NCI-H446 (cell line): Measurements from ENCODE around the gene GALC.

Experiments
- DNase-seq, 2 experiments: peaks; one replicate each; lab custom pipeline; 2025; lab: John Stamatoyannopoulos, UW

GALC gene

GRCh38 chr14:88005978-88006851 lies 13.2 kb upstream of the GALC start:
- DNase-seq, result no peak

DNA sequence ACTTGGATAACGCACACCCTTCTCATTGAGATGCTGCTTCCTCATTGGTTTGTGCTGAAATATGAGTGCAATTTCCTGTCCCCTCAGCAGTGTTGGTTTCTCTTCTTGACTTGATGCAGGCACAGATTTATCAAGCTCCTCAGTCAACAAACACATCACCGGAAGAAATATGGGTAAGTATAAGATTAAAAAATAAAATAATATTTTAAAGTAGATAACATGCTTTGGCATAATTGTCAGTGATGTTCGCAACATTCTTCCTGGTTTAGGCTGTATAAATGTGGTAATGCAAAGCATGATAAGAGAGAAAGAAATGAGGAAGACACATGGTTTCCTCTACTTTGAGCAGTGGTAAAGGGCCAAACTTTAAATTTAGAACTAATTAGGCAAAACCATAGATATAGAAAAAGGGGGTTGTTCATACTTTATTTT lies 12.1 kb upstream of the GALC start, which contains the start of gene GPR65:
Gene GPR65 (plus strand): TSS at position 86 of the 432 bp plus-strand sequence. CDS start 5,713 bp downstream, outside the sequence.
- DNase-seq, result no peak

- DNase-seq, result no peak
These were observed 11.6 kb upstream of the GALC start for GRCh38 chr14:88004506-88005036.

GRCh38 chr14:88003425-88003824 lies 10.4 kb upstream of the GALC start:
- no peak for DNase-seq

- DNase-seq, result no peak
These were observed 9.6 kb upstream of the GALC start for GRCh38 chr14:88002421-88003075.

GRCh38 chr14:87999277-87999676 lies 6.3 kb upstream of the GALC start:
- no peak for DNase-seq

DNA sequence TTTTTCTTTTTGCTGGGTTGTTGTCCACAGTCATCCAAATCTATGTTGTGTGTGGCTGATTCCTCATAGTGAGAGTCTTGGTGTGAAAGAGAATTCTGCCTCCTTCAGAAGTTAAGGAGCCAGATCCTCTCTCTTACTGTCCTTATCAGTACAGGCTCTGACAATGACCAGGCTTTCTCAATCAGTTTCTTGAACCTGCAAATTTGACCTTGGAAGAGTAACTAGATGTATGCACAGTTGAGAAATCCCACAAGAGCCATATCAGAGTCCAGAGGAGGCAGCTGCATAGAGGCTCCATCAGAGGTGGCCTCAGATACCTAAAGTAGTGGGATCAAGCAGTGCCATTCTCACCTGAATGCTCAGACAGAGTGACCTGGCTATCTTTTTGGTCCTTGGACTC lies 5.5 kb upstream of the GALC start:
- DNase-seq, result no peak

- no peak for DNase-seq
These were observed 3.3 kb upstream of the GALC start for GRCh38 chr14:87996291-87996592.

- no peak for DNase-seq
These were observed 2.7 kb upstream of the GALC start for GRCh38 chr14:87995500-87996290.

DNA sequence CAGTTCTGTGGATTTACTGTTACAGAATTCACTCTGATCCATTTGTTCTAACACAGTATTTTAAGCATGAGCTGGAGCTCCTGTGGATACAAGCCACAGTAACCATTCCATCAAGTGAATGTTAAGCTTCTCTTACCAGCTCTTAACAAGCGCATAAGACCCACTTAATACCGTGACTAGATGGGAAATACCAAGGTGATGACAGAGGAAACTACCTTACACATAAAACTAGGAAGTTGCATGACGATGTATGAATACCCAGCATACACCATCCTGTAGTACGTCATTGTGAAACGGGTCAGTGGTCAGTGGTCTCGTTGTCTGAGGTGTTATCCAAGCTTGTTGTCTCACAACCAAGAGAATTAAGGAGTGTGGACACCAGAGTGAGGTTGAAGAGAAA lies 2.0 kb upstream of the GALC start:
- no peak for DNase-seq

DNA sequence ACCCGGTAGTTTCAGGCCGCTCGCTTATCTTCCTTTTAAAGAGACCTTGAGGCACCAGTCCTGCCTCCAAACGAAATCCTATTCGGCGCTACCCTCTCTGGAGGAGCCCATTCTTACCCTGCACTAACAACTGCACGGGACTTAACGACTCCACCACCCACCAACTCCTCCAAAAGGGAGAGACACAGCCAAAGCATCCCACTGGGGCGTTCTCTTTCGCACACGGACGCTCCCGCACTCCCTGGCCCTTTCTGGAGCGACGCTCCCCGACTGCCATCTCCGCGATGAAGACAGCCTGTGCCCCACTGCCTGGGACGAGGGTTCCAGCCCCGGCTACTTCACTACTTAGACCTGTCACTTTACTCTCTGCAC lies 650 bp downstream of the GALC start:
- no peak for DNase-seq

- no peak for DNase-seq
These were observed 2.3 kb downstream of the GALC start for GRCh38 chr14:87990682-87991081.

GRCh38 chr14:87989956-87990299 lies 3.1 kb downstream of the GALC start:
- no peak for DNase-seq

GRCh38 chr14:87989221-87989955 lies 3.6 kb downstream of the GALC start:
- DNase-seq, result no peak

DNA sequence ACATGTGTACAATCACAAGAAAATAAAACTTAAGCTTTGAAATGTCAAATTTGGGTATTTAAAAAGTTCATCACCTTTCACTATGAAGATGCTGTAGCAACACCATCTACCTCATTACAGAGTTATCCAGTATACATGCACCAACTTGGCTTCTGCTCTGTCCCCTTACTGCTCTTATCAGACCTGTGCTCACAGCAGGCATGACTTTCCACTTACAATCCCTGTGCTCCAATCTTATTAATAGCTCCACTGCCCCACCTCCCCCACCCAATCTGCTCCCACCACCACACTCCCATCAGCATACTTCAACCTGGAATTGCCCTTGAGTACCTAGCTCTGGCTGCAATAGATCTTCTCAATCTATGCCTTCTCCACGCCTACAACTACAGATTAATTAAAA lies 13.3 kb downstream of the GALC start:
- DNase-seq, result no peak

DNA sequence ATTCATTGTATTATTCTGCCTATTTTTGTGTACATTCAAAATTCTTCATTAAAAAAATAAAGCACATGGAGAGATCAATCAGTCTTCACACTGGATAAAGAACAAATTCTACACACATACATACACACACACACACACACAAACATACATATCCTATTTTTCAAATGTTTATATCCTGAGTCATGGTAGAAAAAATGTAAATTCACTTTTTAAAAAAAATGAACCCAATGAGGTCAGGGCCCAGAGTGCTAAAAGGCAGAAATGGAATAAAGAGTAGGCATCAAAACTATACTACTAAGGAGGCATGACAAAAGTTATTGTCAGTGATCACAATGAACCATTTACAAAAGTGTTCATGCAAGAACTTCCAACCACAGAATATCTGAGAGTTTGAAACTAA lies 17.3 kb downstream of the GALC start:
- no peak for DNase-seq

- no peak for DNase-seq
These were observed 22.0 kb downstream of the GALC start for GRCh38 chr14:87971010-87971409.

DNA sequence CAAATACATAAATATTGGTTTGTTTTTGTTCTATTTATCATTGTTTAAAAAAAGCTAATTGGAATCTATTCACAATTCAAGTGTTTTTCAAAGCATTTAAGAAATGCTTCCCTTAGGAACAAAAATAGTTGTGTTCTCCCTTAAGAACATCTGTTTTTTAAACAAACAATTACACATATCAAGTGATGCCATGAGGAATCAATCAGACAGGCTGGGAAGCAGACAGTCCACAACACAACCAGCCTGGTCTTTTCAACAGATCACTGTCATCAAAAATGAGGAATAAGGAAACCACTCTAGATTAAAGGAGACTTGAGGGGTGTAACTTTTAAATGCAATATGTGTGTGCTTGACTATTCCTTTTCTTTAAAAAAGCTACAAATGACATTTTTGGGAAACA lies 25.5 kb downstream of the GALC start:
- DNase-seq, result no peak

DNA sequence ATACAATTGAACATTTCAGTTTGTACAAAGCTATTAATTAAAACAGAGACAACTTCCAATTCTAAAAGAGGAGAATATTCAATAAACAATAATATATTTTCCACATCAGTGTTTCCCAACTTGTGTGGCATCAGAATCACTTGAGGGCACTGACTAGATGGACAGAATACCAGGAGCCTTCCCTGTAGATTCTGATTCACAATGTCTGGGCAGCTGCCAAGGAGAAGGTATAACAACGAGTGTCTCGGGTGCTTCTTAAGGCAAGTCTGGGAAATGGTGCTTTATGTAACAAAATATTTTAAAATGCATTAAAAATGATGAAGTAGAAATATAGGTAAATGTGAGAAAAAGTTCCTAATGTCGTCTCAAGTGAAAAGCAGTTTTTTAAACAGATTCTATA lies 26.2 kb downstream of the GALC start:
- DNase-seq, result no peak

DNA sequence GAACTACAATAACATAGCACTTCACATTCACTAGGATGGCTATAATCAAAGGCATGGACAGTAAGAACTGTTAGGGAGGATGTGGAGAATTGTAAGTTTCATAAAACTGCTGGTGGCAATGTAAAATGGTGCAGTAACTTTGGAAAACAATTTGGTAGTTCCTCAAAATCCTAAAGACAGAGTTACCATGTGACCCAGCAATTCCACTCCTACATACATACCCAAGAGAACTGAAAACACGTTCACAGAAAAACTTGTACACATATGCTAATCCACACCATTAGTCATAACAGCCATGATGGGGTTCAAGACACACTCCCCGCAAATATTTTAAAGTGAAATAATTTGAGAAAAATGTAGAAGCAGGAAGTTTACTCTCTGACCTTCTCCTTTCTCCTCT lies 31.7 kb downstream of the GALC start:
- no peak for DNase-seq

DNA sequence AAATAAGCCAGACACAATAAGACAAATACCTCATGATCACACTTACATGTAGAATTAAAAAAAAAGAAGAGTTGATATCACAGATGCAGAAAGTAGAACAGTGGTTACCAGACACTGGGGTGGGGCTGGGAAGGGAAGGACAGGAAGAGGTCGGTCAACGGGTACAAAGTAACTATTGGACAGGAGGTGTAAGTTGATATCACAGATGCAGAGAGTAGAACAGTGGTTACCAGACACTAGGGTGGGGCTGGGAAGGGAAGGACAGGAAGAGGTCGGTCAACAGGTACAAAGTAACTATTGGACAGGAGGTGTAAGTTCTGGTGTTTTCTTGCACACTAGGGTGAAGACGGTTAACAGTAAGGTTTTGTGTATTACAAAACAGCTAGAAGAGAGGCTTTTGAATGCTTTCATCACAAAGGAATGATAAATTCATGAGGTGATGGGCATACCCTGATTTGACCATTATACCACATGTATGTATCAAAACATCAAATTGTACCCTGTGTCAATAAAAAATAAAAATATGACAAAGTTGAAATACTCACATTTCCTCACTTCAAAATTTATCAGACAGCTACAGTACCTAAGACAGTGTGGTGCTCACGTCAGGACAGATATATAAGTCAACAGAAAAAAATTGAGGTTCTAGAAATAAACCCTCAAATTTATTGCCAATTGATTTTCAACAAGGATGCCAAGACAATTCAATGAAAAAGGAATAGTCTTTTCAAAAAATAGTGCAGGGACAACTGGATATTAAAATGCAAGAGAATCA lies 32.8 kb downstream of the GALC start:
- no peak for DNase-seq
